Stimulated activated CD8-positive, alpha-beta memory T cell treated with anti-CD3 and anti-CD28 coated beads, Interleukin-2, amount 100 ng/mL, for 1 hour (primary cell): ENCODE data around the gene PCDHA13.
"Not testable (repeated sequence)": the region's sequence is repeated elsewhere in the genome, so short reads cannot be mapped to it uniquely, and the experiment has no call there.

Experiments
- DNase-seq, 2 donors: peaks; one replicate each; pipeline ENCODE4 v3.0.0-alpha.2; 2020; ENCODE audit warnings: low read depth in 2 of 2

Gene PCDHA13

DNA sequence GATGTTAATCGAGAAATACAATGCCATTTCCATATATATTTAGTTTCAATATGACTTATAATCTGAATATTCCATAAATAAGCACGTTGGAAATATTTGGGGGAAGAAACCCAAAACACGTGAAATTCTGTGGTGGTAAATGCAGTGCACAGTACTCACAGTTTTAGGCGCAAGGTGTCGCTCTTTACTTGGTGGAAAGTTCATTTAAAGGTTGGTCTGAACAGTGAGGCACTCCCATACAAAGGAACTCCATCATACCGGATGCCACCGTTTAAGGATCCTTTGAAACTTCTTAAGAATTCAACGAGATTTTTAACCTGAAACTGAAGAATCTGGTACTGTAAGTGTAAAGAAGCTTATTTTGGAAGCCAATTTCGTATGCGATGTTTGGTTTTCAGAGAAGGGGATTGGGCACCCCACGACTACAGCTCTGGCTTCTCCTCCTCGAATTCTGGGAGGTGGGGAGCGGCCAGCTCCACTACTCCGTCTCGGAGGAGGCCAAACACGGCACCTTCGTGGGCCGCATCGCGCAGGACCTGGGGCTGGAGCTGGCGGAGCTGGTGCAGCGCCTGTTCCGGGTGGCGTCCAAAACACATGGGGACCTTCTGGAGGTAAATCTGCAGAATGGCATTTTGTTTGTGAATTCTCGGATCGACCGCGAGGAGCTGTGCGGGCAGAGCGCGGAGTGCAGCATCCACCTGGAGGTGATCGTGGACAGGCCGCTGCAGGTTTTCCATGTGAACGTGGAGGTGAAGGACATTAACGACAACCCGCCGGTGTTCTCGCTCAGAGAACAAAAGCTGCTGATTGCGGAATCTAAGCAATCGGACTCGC is 13.0 kb upstream of the PCDHA13 start, which contains the start of gene PCDHA11:
PCDHA11 (plus strand) TSS at position 237 of the 834 bp plus-strand sequence; CDS start at position 384, 147 bp downstream.
- DNase-seq: no peak

DNA sequence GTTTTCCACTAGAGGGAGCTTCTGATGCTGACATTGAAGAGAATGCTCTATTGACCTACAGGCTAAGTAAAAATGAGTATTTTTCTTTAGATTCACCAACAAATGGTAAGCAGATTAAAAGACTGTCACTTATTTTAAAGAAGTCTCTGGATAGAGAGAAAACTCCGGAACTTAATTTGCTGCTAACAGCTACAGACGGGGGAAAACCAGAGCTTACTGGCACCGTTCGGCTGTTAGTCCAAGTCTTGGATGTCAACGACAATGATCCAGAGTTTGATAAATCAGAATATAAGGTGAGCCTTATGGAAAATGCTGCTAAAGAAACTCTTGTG is 12.4 kb upstream of the PCDHA13 start:
- no peak for DNase-seq

DNA sequence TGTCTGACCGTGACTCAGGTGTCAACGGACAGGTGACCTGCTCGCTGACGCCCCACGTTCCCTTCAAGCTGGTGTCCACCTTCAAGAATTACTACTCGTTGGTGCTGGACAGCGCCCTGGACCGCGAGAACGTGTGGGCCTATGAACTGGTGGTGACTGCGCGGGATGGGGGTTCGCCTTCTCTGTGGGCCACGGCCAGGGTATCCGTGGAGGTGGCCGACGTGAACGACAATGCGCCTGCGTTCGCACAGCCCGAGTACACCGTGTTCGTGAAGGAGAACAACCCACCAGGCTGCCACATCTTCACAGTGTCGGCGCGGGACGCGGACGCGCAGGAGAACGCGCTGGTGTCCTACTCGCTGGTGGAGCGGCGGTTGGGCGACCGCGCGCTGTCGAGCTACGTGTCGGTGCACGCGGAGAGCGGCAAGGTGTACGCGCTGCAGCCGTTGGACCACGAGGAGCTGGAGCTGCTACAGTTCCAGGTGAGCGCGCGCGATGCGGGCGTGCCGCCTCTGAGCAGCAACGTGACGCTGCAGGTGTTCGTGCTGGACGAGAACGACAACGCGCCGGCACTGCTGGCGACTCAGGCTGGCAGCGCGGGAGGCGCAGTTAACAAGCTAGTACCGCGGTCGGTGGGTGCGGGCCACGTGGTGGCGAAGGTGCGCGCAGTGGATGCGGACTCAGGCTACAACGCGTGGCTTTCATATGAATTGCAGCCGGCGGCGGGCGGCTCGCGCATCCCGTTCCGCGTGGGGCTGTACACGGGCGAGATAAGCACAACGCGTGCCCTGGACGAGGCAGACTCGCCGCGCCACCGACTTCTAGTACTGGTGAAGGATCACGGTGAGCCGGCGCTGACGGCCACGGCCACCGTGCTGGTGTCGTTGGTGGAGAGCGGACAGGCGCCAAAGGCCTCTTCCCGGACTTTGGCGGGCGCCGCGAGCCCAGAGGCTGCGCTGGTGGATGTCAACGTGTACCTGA is 11.4 kb upstream of the PCDHA13 start:
- DNase-seq: no peak

DNA sequence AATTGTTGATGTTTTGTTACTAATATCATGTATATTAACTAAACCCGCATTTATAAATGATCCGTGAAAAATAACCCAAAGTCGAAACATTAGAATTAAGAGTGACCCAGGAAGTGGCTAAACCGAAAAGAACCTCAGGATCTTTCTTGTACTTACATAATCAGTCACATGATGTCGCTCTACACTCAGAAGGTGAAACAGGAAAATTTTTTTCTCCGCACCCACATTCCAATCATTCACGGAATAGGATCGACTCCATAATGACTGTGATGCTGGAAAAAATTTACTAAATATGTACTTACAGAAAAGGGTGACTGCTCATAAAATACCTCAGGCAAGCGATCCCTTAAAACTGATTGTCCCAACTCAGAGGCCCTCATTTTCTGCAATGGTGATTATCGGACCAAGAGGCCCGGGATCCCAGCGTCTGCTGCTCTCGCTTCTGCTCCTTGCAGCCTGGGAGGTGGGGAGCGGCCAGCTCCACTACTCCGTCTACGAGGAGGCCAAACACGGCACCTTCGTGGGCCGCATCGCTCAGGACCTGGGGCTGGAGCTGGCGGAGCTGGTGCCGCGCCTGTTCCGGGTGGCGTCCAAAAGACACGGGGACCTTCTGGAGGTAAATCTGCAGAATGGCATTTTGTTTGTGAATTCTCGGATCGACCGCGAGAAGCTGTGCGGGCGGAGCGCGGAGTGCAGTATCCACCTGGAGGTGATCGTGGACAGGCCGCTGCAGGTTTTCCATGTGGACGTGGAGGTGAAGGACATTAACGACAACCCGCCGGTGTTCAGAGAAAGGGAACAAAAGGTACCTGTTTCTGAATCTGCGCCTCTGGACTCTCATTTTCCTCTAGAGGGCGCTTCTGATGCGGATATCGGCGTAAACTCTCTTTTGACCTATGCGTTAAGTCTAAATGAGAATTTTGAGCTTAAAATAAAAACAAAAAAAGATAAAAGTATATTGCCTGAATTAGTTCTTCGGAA is 6.5 kb upstream of the PCDHA13 start, which contains the start of gene PCDHA12:
PCDHA12 (plus strand) TSS at position 224 of the 981 bp plus-strand sequence; CDS start at position 389, 165 bp downstream.
- DNase-seq: no peak

DNA sequence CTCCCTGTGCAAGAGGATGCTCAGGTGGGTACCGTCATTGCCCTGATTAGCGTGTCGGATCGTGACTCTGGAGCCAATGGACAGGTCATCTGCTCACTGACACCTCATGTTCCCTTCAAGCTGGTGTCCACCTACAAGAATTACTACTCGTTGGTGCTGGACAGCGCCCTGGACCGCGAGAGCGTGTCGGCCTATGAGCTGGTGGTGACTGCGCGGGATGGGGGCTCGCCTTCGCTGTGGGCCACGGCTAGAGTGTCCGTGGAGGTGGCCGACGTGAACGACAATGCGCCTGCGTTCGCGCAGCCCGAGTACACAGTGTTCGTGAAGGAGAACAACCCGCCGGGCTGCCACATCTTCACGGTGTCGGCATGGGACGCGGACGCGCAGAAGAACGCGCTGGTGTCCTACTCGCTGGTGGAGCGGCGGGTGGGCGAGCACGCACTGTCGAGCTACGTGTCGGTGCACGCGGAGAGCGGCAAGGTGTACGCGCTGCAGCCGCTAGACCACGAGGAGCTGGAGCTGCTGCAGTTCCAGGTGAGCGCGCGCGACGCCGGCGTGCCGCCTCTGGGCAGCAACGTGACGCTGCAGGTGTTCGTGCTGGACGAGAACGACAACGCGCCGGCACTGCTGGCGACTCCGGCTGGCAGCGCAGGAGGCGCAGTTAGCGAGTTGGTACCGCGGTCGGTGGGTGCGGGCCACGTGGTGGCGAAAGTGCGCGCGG is 5.2 kb upstream of the PCDHA13 start:
- not testable (repeated sequence) for DNase-seq

DNA sequence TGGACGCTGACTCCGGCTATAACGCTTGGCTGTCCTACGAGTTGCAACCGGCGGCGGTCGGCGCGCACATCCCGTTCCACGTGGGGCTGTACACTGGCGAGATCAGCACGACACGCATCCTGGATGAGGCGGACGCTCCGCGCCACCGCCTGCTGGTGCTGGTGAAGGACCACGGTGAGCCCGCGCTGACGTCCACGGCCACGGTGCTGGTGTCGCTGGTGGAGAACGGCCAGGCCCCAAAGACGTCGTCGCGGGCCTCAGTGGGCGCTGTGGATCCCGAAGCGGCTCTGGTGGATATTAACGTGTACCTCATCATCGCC is 4.7 kb upstream of the PCDHA13 start:
- no peak for DNase-seq

DNA sequence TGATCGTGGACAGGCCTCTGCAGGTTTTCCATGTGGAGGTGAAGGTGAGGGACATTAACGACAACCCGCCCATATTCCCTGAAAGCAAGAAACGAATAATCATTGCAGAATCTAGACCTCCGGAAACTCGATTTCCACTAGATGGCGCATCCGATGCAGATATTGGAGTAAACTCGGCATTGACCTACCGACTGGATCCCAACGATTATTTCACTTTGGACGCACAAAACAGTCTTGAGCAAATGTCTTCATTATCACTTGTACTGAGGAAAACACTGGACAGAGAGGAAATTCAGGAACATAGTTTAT is 621 bp downstream of the PCDHA13 start:
- DNase-seq: no peak

DNA sequence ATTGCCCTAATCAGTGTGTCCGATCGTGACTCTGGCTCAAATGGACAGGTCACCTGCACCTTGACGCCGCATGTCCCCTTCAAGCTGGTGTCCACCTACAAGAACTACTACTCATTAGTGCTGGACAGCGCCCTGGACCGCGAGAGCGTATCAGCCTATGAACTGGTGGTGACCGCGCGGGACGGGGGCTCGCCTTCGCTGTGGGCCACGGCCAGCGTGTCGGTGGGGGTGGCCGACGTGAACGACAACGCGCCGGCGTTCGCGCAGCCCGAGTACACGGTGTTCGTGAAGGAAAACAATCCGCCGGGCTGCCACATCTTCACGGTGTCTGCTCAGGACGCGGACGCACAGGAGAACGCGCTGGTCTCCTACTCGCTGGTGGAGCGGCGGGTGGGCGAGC is 1.4 kb downstream of the PCDHA13 start:
- DNase-seq: no peak

DNA sequence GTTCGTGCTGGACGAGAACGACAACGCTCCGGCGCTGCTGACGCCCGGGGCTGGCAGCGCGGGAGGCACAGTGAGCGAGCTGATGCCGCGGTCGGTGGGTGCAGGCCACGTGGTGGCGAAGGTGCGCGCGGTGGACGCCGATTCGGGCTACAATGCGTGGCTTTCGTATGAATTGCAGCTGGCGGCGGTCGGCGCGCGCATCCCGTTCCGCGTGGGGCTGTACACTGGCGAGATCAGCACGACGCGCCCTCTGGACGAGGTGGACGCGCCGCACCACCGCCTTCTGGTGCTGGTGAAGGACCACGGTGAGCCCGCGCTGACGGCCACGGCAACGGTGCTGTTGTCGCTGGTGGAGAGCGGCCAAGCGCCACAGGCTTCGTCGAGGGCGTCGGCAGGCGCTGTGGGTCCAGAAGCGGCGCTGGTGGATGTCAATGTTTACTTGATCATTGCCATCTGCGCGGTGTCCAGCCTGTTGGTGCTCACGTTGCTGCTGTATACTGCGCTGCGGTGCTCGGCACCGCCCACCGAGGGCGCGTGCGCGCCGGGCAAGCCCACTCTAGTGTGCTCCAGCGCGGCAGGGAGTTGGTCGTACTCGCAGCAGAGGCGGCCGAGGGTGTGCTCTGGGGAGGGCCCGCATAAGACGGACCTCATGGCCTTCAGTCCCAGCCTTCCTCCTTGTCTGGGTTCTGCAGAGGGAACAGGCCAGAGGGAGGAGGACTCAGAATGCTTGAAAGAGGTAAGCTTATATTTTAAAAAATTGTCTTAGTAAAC is 2.2 kb downstream of the PCDHA13 start:
- DNase-seq: no peak

DNA sequence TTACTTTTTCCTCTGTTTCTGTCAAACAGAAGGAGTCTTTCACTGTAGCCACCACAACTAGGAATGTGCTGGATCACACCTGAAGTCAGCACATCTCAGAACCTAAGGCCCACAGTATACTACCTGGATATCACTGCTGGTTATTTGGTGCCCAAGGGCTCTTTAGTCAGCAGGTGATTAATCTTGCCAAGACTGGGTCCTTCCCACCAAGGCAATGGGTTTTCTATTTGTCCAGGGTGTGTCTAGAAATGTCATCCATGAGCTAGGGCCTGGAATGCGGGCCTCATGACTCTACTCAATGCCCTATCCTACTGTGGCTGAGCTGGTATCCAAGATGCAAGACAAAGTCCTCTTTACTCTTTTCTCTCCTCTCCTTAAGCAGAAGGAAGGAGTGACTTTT is 34.4 kb downstream of the PCDHA13 start:
- no peak for DNase-seq

DNA sequence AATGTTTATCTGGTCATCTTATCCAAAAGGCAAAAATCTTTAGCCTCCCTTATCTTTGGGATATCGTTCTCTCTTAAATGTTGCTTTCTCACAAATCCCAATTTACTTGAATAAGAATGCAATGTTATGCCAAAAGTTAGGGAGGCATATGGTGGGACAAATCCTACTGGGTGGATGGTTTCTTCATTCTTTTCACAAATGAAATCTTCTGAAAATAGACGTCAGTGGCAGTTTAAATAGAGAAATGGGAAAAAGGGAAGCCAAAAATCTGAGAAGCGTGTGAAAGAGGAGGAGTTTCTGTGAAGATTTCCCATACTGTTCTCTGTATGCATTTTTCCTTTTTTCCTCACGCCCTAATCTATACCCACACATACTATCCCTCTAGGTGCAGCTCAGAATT is 41.7 kb downstream of the PCDHA13 start:
- DNase-seq: no peak

DNA sequence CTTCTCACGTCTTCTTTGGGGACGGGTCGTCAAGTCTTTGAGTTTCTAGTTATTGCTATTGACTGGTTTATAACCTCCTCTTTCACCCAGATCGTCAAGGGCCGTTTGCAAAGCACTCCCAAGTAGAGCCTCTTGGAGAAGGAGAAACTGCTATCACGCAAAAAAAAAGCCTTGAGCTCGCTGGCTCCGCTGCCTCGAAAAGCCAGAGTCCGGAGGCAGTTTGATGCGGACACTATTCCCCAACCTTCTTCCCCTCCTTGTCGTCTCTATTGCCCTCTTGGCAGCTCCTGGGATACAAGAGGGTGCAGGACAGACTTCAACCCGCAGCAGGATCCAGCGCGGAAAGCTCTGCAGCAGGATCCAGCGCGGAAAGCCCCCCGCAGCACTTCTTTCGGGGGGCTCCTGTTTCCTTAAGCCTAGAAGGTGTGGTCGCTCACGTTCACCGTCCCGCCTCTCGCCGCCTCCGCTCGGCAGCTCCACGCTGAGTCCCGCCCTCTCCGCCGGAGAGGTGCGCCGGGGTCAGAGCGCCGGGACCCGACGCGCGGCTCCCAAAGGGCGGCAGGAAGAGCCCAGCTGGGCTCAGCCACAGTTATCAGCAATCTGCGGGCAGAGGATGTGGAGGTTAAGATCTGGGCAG is 44.0 kb downstream of the PCDHA13 start, which contains the start of gene PCDHAC1:
PCDHAC1 (plus strand) TSS at position 494 of the 637 bp plus-strand sequence. CDS start 594 bp downstream, outside the sequence.
- DNase-seq: no peak

DNA sequence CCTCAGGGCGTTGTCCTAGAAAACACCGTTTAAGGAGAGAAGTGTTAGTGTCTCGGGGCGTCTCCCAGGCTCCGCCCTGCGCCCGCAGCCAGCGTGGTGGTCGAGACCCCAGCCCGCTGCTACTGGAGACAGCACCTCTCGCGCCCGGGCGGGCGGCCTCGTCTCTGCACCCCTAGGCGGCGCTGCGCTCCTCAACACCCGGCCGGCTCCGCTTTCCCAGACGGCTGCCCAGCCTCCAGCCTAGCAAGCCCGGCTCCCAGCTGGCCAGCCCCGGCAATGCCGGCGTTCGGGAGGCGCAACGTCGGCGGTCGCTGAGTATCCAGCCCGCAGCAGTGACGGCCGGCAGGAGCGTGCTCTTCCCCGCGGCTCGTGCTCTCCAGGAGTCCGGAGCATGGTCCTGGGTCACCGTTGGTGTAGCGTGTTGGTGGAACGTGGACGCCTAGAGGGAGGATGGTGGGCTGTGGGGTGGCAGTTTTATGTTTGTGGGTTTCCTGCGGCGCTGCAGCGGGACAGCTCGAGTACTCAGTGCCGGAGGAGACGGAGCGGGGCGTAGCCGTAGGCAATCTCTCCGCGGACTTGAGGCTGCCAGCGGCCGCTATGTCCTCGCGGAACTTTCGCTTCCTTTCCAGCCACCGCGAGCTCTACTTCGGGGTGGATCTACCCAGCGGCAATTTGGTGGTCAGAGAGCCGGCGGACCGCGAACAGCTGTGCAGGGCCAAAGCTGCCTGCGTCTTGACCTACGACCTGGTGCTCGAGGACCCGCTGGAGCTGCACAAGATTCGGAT is 44.7 kb downstream of the PCDHA13 start:
- DNase-seq: no peak

DNA sequence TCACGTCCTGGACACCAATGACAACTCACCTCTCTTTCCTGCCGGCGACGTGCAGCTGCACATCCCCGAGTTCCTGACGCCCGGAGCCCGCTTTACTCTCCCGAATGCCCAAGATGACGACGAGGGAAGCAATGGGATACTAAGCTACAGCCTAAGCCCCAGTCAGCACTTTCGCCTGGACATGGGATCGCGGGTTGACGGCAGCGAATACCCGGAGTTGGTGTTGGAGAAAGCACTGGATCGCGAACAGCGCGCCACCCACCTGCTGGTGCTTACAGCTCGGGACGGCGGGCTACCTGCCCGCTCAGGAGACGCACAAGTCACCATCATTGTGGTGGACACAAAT is 45.3 kb downstream of the PCDHA13 start:
- no peak for DNase-seq
